ENCODE results near the gene OR5D14.

The OR5D14 gene

DNA sequence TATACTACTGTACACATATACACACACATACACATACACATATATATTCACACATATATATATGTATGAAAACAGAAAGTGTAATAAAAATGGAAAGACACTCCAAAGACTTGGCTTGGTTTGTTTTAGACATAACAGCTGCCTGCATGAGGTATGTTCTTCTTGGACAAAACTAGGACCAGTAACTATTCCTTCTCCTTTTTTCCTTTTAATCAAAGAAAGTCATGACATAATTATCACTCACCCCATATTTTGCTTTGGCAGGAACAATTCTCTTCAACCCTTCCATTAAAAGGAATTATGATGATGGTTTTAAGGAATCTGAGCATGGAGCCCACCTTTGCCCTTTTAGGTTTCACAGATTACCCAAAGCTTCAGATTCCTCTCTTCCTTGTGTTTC is at the start of gene OR5D14:
Gene OR5D14, plus strand, starts transcription at position 301 of the 400 bp plus-strand sequence. Its CDS starts 0 bp downstream, at position 301.
- in situ Hi-C loops (cut with HindIII; ENCODE audit: low sequenced_read_pairs) = no loop called here

GRCh38 chr11:55773138-55773537 is 22.2 kb upstream of the OR5D14 start, which contains the start of gene OR5D13:
Gene OR5D13, plus strand, starts transcription at chr11:55773438. Its CDS starts 0 bp downstream, at chr11:55773438.
- in situ Hi-C loops (cut with HindIII; ENCODE audit: low sequenced_read_pairs) = no loop called here

DNA sequence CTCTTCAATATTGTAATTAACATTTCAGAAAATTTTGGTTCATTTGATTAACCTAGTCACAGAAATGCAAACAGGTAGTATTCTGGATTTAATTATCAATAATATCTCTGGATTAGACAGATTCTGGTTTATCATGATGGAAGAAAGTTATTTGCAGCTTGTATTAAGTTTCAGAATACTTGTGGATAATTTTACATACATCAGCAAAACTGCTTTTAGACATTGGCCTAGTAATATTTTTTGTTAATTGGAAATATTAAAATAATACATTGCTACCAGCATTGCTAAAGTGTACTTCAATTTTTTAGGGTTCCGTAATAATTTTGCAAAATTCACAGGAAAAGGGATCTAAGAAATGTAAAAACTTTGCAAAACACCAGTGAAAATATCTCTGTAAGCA is 3.8 kb upstream of the OR5D14 start:
- in situ Hi-C loops (cut with HindIII; ENCODE audit: low sequenced_read_pairs) = no loop called here

DNA sequence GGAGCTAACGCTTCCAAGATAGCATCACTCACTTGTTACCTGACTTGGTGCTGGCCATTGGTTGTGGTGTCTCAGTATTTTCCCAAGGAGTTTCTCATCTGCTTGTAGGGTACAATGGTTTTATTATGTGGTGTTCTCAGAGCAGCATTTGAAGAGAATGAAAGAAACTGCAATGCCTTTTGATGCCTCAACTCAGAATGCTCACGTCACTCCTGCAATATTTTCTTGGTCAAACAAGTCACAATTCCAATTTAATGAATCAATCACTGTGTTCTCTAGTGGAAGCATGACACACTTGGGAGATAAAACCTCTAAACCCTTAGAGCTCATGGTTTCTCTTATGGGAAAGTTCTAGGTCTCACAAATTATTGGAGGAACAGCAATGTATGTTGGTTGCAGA is 2.0 kb upstream of the OR5D14 start:
- in situ Hi-C loops (cut with HindIII; ENCODE audit: low sequenced_read_pairs) = no loop called here

DNA sequence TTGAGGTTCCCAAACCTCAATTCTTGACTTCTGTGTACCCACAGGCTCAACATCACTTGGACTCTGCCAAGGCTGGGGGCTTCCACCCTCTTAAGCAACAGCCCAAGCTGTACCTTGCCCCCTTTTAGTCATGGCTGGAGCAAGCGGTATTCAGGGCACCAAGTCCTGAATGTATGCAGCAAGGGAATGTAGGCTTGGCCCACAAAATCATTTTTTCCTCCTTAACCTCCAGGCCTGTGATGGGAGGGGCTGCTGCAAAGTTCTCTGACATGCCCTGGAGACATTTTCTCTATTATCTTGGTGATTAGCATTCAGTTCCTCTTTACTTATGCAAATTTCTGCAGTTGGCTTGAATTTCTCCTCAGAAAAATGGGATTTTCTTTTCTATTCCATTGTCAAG is 10.9 kb downstream of the OR5D14 start:
- in situ Hi-C loops (cut with HindIII; ENCODE audit: low sequenced_read_pairs) = no loop called here

- in situ Hi-C loops (cut with HindIII; ENCODE audit: low sequenced_read_pairs) = no loop called here
Measured at GRCh38 chr11:55811067-55811466, 15.7 kb downstream of the OR5D14 start, which contains the start of gene OR5L1. Gene OR5L1, plus strand, starts transcription at chr11:55811367. Its CDS starts 100 bp downstream, at chr11:55811467.

DNA sequence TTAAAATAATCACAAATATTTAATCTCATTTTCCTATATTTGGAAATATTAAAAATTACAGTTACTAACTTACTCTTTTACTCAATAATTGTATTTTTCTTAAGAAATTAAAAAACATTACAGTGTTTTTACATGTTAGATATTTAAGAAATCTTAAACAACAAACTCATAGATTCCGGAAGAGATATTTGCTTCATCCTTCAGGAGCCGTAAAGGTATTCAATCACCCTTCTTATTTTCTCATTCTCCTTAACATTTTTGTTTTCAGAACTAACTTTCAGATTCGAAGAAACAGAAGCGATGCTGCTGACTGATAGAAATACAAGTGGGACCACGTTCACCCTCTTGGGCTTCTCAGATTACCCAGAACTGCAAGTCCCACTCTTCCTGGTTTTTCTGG is 24.0 kb downstream of the OR5D14 start, which contains the start of gene OR5D18:
Gene OR5D18, plus strand, starts transcription at position 301 of the 400 bp plus-strand sequence. Its CDS starts 0 bp downstream, at position 301.
- in situ Hi-C loops (cut with HindIII; ENCODE audit: low sequenced_read_pairs) = no loop called here

DNA sequence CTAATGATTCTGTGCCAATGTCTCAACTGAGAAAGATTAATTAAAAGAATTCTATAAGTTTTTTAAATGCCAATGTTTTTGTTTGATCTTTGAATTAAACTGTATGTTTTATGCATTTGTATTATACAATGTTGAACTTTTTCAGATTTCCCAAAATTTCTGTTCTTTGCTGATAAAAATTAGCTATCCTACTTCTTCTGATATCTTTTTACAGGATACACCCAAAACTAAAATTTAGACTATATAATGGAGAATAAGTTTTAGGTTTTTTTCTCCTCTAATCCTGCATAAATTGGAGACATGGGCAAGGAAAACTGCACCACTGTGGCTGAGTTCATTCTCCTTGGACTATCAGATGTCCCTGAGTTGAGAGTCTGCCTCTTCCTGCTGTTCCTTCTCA is 31.6 kb downstream of the OR5D14 start, which contains the start of gene OR5L2:
Gene OR5L2, plus strand, starts transcription at position 301 of the 400 bp plus-strand sequence. Its CDS starts 0 bp downstream, at position 301.
- in situ Hi-C loops (cut with HindIII; ENCODE audit: low sequenced_read_pairs) = no loop called here

DNA sequence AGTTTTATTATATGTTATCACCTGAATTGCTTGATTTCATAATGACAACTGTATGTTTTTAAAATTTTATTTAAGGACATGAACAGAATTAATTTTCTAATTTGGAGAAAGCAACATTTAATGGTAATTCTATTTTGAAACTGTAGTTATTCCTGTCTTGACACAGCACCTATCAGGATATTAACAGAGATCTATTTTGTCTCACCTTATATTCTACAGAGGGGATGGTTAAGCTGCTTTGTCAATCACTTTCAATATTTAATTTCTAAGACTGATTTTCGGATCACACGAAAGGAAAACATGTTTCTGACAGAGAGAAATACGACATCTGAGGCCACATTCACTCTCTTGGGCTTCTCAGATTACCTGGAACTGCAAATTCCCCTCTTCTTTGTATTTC is 43.1 kb downstream of the OR5D14 start, which contains the start of gene OR5D16:
Gene OR5D16, plus strand, starts transcription at position 301 of the 400 bp plus-strand sequence. Its CDS starts 0 bp downstream, at position 301.
- in situ Hi-C loops (cut with HindIII; ENCODE audit: low sequenced_read_pairs) = no loop called here

Data from endothelial cell of hepatic sinusoid (primary cell).